ENCODE measurements around the gene ZNF385C.
"Not testable (repeated sequence)": the region's sequence is repeated elsewhere in the genome, so short reads cannot be mapped to it uniquely, and the experiment has no call there.

Gene ZNF385C

DNA sequence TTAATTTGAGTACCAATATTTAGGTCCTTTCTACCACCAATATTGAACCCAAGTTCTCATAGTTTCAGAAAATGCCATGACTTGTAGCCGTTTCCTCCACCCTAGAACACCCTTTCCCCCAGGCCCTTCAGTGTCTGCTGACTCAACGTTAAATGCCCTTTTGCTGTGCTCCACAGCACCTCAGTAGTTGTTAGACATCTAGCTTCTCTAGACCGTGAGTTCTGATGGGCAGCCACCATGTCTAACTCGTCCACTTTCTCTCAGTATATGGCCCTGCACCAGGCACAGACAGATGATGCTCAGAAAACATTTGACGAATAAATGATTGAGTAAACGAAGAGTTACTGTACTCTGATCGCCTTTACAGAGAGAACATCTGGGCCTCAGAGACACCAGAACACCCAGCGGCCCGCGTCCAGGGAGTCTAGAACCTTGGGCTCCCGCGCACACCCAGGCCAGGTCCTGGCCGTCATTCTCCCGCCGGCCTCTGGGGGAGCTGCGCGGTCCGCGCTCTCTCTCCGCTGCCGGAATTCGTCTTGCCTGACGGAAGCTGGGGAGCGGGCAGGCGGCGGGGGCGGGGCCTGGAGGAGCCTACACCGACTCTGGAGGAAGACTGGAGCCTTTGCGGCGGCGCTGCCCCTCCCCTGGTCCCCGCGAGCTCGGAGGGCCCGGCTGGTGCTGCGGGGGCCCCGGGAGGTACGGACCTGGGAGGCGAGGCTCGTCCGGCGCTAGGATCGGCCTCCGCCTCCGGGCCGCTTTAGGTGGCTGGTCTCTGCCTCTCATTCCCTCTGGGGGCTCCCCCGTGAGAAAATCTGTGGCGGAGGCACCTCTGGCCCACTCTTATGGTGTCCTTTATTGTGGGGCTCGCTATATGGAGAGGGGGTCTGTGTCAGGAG, 78.5 kb downstream of the ZNF385C start, which contains the start of gene NKIRAS2:
TSS of gene NKIRAS2 (plus strand) at position 582 of the 896 bp plus-strand sequence. CDS start 1,488 bp downstream, outside the sequence.
- peak; percentile 96 for DNase-seq
- ATAC-seq, result peak; percentile 83

DNA sequence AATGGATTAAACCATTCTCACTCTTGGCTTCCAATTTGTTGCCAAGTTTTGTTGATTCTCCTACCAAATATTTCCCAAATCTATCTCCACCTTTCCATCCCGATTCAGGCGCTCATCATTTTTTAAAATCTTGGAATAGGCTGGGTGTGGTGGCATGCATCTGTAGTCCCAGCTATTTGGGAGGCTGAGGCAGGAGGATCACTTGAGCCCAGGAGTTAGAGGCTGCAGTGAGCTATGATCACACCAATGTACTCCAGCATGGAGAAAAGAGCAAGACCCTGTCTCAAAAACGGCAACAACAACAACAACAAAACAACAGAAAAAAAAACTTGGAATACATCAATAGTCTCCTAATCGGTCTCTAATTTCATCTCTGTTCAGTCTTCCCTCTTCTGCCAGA, 79.3 kb downstream of the ZNF385C start:
- DNase-seq, result no peak
- no peak for ATAC-seq

DNA sequence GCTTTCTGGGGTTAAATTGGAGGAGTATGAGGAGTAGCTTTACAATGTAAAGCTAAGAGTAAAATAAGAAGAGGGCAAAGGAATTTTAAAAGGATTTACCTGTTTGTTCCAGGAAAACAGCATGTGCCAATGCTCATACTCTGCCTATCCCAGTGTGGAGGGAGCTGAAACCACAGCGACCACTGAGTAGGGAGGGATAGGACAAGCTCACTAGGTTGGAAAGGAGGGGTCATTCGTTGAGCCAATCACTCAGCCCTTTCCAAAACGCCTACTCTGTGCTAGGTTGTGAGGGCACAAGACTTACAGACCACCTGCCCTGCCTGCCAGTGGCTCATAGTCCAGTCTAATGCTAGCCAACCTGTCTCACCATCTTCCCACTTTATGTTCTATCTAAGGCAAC, 79.9 kb downstream of the ZNF385C start:
- no peak for ATAC-seq
- no peak for DNase-seq

DNA sequence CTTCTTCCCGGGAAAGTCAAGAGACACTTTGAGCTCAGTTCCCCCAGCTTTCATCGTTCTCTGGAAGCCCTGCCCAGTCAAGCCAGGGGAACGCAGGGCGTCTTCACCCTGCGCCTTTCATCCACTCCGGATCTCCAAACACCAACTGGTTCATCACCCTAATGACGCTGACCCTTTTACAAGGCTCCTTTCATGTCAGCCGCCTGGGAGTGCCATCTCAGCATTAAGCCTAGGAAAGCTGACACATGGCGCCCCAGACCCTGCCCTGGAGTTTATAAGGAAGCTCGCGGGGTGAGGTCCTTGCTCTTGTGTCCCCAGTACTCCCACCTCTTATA, 80.4 kb downstream of the ZNF385C start:
- ATAC-seq (peak; percentile 11), DNase-seq (no peak)

DNA sequence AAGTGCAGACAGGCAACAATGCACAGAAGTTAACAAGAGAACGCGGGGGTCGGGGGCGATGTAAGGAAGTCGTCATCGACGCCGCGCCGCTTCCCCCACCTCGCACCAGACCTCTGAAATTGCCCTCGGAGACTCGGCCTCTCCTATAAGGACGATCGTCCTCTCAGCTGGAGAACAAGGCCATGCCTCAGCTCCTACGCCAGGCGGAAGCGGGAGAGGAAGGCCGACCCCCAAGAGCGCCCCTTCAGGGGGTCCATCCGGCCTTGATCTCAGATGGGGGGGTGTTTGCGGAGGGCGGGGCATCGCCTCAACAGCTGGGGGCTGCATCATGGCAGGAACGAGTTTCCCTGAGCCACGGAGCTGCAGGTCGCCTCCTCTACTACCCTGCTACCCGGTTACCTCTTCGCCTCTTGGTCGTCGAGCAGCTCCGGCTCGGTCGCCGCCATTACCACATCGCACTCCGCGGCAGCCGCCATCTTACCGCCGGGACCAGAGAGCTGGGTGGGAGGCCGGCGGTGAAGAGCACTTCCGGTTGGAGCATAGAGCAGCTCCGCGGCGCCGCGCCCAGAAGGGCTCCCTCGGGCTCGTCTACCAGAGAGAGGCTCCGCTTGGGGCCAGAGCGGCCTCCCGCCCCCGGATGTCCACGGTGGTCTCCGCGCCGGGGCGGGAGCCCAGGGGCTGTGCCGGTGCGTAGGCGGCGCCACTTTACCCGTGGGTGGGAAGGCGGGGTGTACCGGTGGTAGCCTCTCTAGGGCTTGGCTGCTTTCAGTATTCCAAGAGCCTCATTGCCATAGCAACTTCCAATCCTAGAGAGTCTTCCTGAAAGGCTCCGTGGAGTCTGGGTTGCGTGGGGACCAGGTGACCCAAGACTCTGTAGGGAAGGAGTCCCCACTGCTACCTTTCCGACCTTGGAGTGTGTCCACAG, 81.1 kb downstream of the ZNF385C start, which contains the start of gene DNAJC7:
TSS of gene DNAJC7 (minus strand) at position 499 of the 925 bp plus-strand sequence. CDS start at position 476, 23 bp downstream.
- ATAC-seq, result peak; percentile 93
- DNase-seq, result peak; percentile 91

DNA sequence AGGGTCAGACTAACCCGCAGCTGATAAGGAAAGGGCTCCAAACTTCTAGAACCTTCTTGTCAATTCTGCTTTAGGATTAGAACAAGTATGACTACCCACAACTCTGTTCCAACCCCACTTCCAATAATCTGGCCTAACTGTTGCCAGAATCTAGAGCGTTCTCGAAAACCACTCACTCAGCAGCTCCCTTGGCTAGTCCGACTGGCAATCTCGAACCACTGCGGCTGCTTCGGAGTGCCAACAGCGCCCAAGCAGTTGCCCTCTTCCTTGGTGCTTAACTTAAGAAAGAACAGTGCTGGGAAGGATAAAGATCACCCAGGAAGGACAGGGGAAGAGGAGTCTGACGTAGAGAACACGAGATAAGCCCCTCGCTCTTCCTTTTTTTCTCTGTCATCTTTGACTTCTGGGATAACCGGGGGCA, 81.9 kb downstream of the ZNF385C start:
- DNase-seq (peak; percentile 35), ATAC-seq (no peak)

DNA sequence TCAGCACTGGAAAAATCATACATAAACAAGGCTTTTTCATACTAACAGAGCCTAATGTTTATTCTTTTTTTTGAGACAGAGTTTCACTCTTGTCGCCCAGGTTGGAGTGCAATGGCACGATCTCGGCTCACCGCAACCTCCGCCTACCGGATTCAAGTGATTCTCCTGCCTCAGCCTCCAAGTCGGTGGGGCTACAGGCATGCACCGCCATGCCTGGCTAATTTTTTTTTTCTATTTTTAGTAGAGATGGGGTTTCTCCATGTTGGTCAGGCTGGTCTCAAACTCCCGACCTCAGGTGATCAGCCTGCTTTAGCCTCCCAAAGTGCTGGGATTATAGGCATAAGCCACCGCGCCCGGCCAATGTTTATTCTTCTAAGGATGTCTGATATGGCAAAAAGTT, 84.5 kb downstream of the ZNF385C start:
- not testable (repeated sequence) for DNase-seq, ATAC-seq

DNA sequence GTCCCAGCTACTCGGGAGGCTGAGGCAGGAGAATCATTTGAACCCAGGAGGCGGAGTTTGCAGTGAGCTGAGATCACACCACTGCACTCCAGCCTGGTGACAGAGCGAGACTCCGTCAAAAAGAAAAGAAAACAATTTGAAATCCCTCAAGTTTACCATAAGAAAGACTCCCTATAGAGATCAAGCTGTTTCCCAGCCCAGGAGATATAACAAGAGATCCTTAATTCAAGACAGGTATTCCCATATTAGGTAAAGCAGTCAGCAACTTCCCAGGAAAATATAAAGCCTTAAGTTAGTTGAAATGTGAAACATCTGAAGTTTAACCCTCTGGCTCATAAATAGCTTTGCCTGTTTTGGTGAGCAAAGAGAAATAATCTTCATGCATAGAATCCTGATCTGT, 85.9 kb downstream of the ZNF385C start:
- not testable (repeated sequence) for ATAC-seq, DNase-seq

DNA sequence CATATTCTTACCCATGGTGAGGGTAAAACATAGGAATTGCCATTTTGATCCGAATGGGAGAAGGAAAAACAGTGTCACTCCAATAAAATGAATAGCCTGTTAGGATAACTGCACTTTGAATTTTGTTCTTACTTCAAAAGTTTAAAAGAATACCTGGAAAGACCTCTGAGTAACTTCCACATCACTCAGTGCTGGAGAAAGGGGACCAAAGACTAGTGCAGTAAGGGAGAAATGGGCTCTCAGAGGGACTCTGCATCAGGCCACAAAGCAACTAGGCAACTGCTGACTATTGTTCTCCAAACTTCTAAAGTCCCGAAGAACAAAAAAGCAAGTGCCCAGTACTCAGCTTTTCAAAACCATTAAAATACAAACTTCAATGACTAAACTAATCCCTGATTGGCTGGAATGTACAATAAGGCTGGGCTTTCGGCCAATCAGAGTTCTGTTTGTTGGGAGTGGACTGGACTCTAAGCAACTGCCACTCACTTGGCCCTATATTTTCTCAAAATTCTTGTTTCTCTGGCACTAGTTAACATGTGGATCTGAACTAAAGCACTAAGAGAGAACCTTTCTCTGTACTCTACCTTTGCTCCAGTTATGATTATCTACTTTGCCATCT, 87.3 kb downstream of the ZNF385C start:
- DNase-seq, result no peak

DNA sequence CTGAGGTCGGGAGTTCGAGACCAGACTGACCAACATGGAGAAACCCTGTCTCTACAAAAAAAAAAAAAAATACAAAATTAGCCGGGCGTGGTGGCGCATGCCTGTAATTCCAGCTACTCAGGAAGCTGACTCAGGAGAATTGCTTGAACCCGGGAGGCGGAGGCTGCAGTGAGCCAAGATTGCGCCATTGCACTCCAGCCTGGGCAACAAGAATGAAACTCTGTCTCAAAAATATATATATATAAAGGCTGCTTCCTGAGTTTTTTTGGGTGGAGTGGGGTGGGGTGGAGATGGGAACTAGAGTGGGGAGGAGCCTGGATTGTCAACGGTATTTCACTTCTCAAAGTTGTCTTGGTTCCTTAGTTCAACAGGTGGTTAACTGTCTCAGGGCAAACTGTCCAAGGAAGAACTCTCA, 88.0 kb downstream of the ZNF385C start:
- DNase-seq, ATAC-seq: not testable (repeated sequence)

More for the DNA sequence above, 87.3 kb downstream of the ZNF385C start:
- ATAC-seq, result no peak

DNA sequence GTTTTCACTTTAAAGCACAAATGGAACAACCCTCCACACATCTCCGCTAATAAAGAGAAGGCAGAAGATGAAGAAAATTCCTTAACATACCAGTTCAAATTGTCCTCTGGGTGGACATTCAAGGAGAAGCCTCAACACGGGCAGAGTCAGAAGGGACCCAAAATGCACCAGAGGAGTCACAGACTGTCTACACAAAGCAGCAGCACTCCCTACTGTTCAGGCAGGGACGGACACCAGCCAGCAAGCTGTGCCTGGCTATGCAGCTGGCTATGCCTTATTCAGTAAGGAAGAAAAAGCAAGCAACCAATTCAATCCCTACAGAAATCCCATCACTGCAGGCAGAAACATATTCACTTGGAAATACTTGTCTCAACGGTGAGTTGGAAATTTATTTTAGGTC, 89.1 kb downstream of the ZNF385C start:
- DNase-seq (no peak), ATAC-seq (no peak)

DNA sequence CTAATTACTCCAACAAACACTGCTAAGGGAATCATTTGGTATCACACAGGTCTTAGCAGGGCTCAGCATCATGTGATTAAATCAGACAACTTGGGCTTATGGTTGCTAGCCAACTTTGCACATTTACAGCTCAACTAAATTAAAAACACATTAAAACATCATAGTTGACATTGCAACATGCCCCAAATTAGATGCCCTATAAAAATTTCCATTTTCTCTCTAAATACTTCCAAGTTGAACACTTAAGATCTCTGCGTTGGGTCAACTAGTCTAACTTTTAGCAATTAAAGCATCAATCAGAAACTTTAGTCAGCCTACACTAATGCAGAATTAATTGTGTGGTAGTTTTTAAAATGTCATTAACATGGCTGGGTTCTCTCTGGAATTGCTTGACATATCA, 93.1 kb downstream of the ZNF385C start:
- DNase-seq (no peak), ATAC-seq (no peak)

DNA sequence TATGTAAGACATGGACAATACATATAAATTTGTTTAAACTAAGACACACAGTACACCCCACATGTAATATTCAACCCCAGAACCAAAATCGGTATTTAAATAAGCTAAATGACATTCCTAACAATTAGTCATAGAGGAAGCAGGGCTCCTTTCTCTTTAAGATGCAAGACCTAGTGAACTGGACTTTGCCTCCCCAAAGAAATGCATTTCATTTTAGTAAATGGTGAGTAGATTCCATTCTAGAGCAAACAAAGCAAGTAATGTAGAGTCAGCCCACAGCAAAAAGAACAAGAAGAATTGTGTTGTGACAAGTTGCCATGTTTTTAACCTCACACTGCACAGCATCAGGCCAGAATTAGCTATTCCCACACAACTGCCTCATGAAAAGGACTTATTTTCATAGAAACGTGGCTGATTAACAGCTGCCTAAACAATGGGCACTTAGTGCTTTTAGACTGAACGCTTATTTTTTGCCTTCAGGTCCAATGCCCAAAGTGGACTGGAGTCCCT, 95.4 kb downstream of the ZNF385C start:
- DNase-seq (no peak), ATAC-seq (no peak)

DNA sequence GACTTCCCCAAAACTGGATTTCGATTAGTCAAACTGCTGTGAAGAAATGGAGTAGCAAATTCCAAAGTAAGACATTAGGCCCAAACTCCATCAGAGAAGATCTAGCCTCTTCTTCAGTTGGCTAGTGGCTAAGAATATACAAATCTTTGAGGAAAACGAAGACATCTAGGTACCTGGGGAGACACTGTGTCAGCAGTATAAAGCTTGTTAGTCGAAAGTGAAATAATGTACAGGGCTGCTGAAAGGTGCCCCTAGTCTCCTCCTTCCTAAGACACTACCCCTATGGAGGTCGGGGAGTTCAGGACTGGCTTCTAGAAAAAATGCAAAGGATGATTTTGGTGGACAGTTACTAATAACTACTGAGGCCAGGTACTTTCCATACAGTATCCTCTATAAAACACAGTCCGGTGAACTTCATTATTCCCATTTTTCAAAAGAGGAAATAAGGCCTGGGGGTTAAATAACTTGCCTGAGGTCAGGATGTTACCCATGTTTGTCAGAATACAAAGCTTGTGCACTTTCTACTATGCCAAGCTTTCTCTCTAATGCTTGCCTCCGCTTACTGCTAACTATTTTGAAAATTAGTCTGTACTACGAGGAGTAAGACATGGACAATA, 96.0 kb downstream of the ZNF385C start:
- ATAC-seq (no peak), DNase-seq (no peak)

DNA sequence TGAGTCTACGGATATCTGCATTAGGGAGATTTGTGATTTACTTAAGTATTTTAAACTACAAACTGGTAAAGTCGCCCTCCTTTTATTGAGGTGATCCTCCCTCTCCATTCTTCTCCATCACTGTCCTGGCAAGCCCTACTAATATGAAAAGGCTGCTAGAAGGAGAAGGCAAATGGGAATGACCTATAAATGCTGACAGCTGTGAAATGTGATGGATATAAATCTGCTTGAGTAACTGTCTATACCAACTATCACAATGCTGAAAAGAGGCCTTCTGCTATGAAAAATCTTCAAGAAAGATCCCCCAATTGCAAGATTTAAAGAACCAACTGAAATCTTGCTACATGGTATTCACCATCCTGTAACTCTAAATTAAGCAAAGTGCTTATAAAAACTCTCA, 96.5 kb downstream of the ZNF385C start:
- DNase-seq, result no peak
- ATAC-seq, result no peak

DNA sequence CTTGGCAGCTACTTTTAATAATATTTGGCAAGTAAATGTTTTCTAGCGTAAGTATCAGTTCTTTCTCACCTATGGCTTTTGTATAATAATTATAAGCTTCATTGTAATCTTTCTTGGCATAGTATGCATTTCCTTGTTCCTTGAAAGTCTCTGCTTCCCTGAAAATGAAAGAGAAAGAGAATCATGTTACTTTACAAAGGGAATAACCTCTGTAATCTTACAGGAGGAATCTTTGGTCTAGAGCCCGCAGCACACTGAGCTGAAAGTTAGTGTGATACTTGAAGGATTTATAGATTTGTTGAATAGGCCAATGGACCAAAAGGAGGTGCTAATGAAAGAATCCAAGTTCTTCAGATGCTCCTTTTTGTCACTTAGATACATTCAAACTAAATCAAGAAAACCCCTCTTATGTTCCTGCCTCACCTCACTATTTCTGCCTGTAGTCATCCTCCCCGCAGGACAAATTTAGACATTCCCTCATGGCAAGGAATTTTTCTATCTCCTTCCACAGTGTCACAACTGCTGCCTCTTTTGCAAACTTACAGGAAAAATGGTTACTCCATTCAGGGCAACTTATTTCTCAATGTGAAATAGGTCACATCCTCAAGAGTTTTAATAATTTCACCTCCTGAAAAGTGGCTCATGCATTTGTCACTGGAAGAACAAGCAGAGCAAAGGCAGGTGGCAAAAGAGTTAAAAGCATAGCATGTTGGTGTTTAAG, 97.7 kb downstream of the ZNF385C start:
- no peak for DNase-seq
- no peak for ATAC-seq

DNA sequence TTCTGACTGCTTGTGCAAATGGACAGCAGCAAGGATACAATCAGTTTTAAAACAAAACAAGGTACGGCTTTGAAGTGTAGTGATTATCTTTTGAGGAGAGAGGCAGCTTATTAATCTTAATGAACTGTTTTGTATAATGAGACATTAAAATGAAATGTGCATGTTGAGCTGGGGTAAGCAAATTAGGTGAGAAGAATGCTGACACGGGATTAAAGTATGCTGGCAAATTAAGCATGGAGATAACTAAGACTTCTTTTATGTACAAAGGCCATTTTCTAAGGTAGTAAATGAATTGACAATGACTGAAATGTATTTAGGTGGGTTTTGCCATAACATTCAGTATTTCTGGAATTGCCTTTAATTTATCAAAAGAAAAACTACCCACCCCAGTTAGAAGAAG, 99.8 kb downstream of the ZNF385C start:
- no peak for ATAC-seq
- DNase-seq, result no peak

DNA sequence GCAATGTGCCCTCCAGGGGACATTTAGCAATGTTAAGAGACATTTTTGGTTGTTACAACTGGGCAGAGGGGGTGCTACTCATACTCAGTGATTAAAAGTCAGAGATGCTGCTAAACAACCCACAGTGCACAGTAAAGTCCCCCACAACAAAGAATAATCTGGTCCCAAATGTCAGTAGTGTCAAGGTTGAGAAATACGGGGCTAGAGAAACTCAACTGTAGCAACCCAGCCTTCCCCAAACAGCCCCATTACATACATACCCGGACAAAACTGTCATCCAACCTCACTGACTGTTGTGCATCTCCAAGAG, 101.5 kb downstream of the ZNF385C start:
- DNase-seq (no peak), ATAC-seq (peak; percentile 65)

DNA sequence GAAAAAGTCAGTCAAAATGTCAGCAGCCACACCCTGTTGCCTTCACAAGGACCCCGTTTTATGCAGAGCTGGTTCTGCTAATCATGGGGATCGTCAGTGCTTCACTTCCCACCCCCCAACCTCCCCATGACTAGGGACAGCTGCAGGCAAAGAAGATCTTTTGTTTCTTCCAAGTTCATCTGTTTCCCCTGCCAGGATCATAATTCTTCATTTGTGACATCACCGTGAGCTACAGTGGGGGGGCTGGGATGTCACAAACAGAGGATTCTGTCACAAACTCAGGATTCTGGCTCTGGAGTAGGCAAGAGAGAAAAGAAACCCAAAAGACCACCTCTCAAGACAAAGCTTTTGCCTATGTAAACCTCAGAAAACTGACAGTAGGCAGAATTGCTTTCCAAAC, 105.7 kb downstream of the ZNF385C start:
- DNase-seq, result no peak
- no peak for ATAC-seq

DNA sequence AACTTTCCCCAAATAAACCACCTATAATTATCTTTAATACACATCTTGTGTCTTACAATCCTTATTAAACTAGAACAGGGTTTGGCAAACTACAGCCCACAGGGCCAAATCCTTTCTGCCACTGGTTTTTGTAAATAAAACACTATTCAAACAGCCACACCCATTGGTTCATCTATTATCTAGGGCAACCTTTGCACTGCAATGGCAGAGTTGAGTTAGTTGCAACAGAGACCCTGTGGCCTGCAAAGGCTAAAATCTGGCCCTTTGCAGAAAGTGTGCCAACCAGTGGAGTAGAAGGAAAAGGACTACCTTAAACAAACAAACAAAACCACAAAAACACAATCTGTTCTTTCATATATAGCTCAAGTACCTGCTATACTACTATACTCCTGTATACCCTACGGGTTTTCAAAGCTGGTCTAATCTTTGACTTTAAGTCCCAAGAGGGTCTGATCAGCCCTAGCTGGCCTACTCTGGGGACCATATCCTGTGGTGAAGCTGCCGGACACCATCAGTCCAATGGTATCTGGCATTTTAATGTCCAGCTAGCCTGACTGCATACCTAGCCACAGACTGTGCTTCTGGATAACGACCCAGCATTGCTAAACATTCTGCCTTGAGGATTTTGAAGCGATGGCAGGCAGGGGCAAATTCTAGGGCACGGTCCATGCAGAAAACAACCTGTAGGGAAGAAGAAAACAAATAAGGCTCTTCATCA, 108.4 kb downstream of the ZNF385C start:
- ATAC-seq, result no peak

More for the DNA sequence above, 108.4 kb downstream of the ZNF385C start:
- DNase-seq, result no peak
